Activated CD4-positive, alpha-beta T cell treated with anti-CD3 and anti-CD28 coated beads, Interleukin-2, amount 10 ng/mL, durations not matched to agents 7 days and 5 days (primary cell): ENCODE results near the gene CACNA2D3. TPM values are rescaled to one million over a fixed set of nuclear protein-coding genes. Genes with fewer than 3 reads are reported as not detected.

Experiments
- CTCF ChIA-PET: fragments of 350-600 bp; sonication (Branson Sonifier 250); formaldehyde crosslinking; loops from one replicate; lab custom pipeline; 2021; ENCODE audit warnings: antibody characterized with exemption; lab: Charles Lee
- POLR2A ChIA-PET: fragments of 350-600 bp; sonication (Branson Sonifier 250); formaldehyde crosslinking; loops from one replicate; lab custom pipeline; 2021; ENCODE audit warnings: antibody characterized with exemption; lab: Charles Lee
- DNase-seq: peaks from one replicate; pipeline ENCODE4 v3.0.0-alpha.2; 2020
- H3K27ac Mint-ChIP-seq: one replicate; pipeline ENCODE4 v1.8.0; 2021; ENCODE audit warnings: mild to moderate bottlenecking, moderate library complexity, mixed read lengths
- H3K27me3 Mint-ChIP-seq: one replicate; pipeline ENCODE4 v1.8.0; 2021; ENCODE audit warnings: mixed read lengths
- H3K36me3 Mint-ChIP-seq: one replicate; pipeline ENCODE4 v1.8.0; 2021; ENCODE audit warnings: low read depth, mixed read lengths
- H3K4me1 Mint-ChIP-seq: one replicate; pipeline ENCODE4 v1.8.0; 2021; ENCODE audit warnings: mixed read lengths
- H3K4me3 Mint-ChIP-seq: one replicate; pipeline ENCODE4 v1.8.0; 2021; ENCODE audit warnings: mild to moderate bottlenecking, moderate library complexity, mixed read lengths
- H3K9me3 Mint-ChIP-seq: one replicate; pipeline ENCODE4 v1.8.0; 2021; ENCODE audit warnings: mixed read lengths
- total RNA-seq, 2 experiments: library from RNA; stranded (reverse); gene quantifications; one replicate each; pipeline ENCODE4 v1.2.3, GENCODE V29; 2021

CACNA2D3 gene
- total RNA-seq, 2 experiments from 2014 or later, result not detected

DNA sequence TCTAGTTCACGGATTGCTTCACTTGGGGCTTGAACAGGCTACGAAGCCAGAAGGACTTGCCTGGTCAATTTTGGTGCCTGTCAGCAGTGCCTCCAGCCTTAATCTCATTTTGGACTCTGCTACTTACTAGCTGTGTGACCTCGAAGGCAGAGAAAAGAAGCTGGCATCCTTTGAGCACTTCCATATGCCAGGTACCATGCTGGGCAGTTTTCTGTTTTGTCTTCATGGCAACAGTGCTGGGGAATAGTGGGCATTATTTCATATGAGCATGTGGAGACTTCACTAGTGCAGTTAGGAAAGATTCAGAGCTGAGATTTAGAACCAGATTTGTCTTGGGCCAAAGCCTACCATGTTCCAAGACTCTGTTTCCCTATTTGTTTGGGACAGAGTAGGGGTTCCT is 713.3 kb downstream of the CACNA2D3 start:
- H3K27me3 Mint-ChIP-seq, result no peaks in the 10 kb centered on the region
- no peak overlapping the region for H3K27ac Mint-ChIP-seq
- DNase-seq, result no peak
- H3K9me3 Mint-ChIP-seq, result no peaks in the 10 kb centered on the region
- H3K4me3 Mint-ChIP-seq, result no peak overlapping the region
- H3K36me3 Mint-ChIP-seq, result no peaks in the 10 kb centered on the region
- ChIA-PET CTCF (interaction anchor here (0.6 kb wide), 1 partner anchor 1334 kb away, joined by 3 read pairs; no protein-coding TSS in a partner anchor), POLR2A (no interaction called here)
- H3K4me1 Mint-ChIP-seq, result no peaks in the 10 kb centered on the region

DNA sequence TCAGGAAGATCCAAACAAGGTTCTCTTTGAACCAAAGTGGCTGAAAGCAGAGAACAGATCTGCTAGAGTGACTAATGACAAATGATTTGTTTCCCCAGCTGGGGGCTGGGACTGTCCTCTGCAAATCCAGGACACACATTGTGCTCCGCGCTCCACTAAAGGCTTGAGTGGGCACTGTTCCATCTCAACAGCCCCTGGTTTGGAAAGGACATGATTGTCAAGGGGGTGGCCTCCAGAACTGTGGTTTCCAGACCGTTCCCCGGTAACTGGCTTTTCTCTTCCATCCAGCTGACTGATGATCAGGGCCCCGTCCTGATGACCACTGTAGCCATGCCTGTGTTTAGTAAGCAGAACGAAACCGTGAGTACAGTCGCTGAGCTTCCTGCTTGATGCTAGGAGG is 714.5 kb downstream of the CACNA2D3 start:
- CTCF ChIA-PET, result no interaction called here
- no peak overlapping the region for H3K27ac Mint-ChIP-seq

DNA sequence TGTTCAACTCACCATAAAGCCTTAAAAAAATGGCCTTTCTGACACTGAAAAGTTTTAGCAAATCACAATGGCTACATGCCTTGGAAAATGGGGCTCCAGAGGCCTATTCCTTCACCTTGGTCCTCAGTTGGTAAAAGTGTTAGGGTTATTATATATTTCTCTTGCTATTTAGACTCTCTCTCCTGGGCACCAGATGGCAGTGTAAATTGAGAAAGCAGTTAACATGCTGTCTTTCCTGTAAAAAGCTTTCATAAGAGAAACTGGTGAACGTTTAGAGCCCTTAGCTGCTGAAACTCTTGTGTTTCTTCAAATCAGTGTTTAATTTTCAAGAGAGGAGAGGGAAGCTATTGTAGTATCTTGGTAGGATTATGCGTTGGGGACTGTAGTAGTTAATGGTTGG is 715.6 kb downstream of the CACNA2D3 start:
- no peak for DNase-seq
- no peaks in the 10 kb centered on the region for H3K27me3 Mint-ChIP-seq
- H3K36me3 Mint-ChIP-seq, result no peaks in the 10 kb centered on the region
- CTCF ChIA-PET, result interaction anchor here (0.6 kb wide), 1 partner anchor 87 kb away, joined by 3 read pairs; no protein-coding TSS in a partner anchor
- POLR2A ChIA-PET, result no interaction called here
- no peaks in the 10 kb centered on the region for H3K4me1 Mint-ChIP-seq
- no peaks in the 10 kb centered on the region for H3K9me3 Mint-ChIP-seq
- no peak overlapping the region for H3K4me3 Mint-ChIP-seq
- H3K27ac Mint-ChIP-seq, result no peak overlapping the region

More for the DNA sequence above, 714.5 kb downstream of the CACNA2D3 start:
- no peak for DNase-seq
- H3K4me3 Mint-ChIP-seq, result no peak overlapping the region
- POLR2A ChIA-PET, result no interaction called here
- H3K9me3 Mint-ChIP-seq, result no peaks in the 10 kb centered on the region
- H3K27me3 Mint-ChIP-seq, result no peaks in the 10 kb centered on the region
- no peaks in the 10 kb centered on the region for H3K36me3 Mint-ChIP-seq
- no peaks in the 10 kb centered on the region for H3K4me1 Mint-ChIP-seq

GRCh38 chr3:54841471-54841870 is 719.1 kb downstream of the CACNA2D3 start:
- Mint-ChIP-seq H3K27ac (no peak overlapping the region), H3K4me3 (no peak overlapping the region), H3K27me3 (no peaks in the 10 kb centered on the region), H3K4me1 (no peaks in the 10 kb centered on the region), H3K36me3 (no peaks in the 10 kb centered on the region), H3K9me3 (no peaks in the 10 kb centered on the region)
- no peak for DNase-seq
- CTCF ChIA-PET, result no interaction called here
- POLR2A ChIA-PET, result no interaction called here

DNA sequence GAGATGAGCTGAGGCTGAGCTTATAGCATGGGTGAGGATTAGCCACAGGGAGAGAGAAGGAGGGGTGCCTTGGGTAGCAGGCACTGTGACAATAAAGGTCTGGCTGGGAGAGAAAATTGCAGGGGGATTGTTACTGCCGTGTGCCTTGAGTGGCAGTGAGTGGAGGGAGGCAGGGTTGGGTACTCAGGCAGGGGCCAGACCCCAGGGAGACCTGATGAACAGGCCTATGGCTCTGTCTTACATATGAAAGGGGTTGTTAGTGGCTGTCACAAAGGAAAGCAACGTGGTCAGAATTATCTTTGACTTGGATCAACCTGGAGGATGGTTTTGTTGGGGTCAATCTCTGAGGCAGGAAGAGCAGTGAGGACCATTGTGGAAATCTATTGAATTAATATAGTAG is 721.0 kb downstream of the CACNA2D3 start:
- POLR2A ChIA-PET, result no interaction called here
- DNase-seq, result no peak
- CTCF ChIA-PET, result no interaction called here
- H3K4me1 Mint-ChIP-seq, result no peaks in the 10 kb centered on the region
- H3K4me3 Mint-ChIP-seq, result no peak overlapping the region
- H3K9me3 Mint-ChIP-seq, result no peaks in the 10 kb centered on the region
- H3K36me3 Mint-ChIP-seq, result no peaks in the 10 kb centered on the region
- no peak overlapping the region for H3K27ac Mint-ChIP-seq
- no peaks in the 10 kb centered on the region for H3K27me3 Mint-ChIP-seq

DNA sequence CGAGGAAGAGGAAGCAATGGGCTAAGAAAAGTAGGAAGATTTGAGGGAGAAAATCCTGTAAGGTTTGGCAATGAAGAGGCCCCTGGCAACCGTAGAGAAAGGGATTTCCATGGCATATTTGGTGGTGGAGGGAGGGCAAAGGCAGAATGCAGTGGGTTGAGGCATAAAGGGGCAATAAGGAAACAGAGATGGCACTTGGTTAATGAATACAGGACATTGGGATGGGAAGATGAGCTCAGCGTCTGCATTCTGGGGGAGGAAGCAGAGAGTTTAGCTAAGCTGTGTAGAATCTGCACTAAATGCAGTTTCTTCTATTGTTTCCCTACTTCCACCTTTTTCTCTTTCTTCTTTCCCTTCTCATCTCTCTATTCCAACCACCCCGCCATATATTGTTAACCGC is 721.9 kb downstream of the CACNA2D3 start:
- Mint-ChIP-seq H3K4me3 (no peak overlapping the region), H3K9me3 (no peaks in the 10 kb centered on the region), H3K27me3 (no peaks in the 10 kb centered on the region), H3K4me1 (no peaks in the 10 kb centered on the region), H3K36me3 (no peaks in the 10 kb centered on the region), H3K27ac (no peak overlapping the region)
- ChIA-PET CTCF (no interaction called here), POLR2A (no interaction called here)
- DNase-seq, result no peak

- no peaks in the 10 kb centered on the region for H3K9me3 Mint-ChIP-seq
- H3K27ac Mint-ChIP-seq, result no peak overlapping the region
- DNase-seq, result no peak
- H3K4me1 Mint-ChIP-seq, result no peaks in the 10 kb centered on the region
- H3K4me3 Mint-ChIP-seq, result no peak overlapping the region
- ChIA-PET CTCF (no interaction called here), POLR2A (no interaction called here)
- no peaks in the 10 kb centered on the region for H3K27me3 Mint-ChIP-seq
- H3K36me3 Mint-ChIP-seq, result no peaks in the 10 kb centered on the region
Measured at GRCh38 chr3:54845011-54845410, 722.7 kb downstream of the CACNA2D3 start.

DNA sequence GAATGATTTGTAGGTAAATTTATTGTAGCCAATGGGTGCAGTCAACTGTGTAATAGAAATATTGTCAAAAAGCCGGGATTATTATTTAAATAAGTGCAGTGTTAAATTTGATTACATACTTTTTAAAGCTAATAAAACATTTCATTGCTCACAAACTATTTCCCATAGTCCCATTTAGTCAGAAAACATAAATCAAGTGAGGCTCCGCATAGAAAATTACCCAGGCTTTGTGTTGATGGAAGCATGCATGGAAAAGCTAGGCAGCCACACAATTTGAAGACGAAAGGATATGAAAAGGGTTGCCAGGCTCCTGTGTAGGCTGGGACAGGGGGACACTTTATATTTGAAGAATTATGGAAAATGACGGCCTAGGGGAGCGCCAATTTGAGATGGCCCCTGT is 723.2 kb downstream of the CACNA2D3 start:
- no peak for DNase-seq
- no peaks in the 10 kb centered on the region for H3K4me1 Mint-ChIP-seq
- H3K36me3 Mint-ChIP-seq, result no peaks in the 10 kb centered on the region
- no peak overlapping the region for H3K4me3 Mint-ChIP-seq
- ChIA-PET CTCF (no interaction called here), POLR2A (no interaction called here)
- no peaks in the 10 kb centered on the region for H3K9me3 Mint-ChIP-seq
- H3K27me3 Mint-ChIP-seq, result no peaks in the 10 kb centered on the region
- H3K27ac Mint-ChIP-seq, result no peak overlapping the region

DNA sequence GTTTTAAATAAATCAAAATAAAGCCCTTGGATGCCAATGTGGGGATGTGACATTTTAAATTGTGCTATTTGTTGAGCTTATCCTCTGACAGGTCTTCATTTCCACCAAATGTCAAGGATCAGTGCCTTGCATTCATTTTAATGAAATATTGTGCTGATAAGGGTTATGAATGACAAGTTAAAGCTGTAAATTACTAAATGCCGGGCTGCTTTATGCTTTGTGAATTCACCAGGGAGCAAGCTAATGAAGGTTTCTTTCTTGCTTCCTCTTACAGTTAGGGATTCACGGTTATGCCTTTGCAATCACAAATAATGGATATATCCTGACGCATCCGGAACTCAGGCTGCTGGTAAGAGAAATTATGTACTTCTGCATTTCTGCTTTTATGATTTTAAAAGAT is 723.8 kb downstream of the CACNA2D3 start:
- no peaks in the 10 kb centered on the region for H3K4me1 Mint-ChIP-seq
- POLR2A ChIA-PET, result no interaction called here
- CTCF ChIA-PET, result interaction anchor here (1.0 kb wide), 1 partner anchor 15 kb away, joined by 3 read pairs; no protein-coding TSS in a partner anchor

GRCh38 chr3:54847361-54847760 is 725.0 kb downstream of the CACNA2D3 start:
- Mint-ChIP-seq H3K4me3 (no peak overlapping the region), H3K9me3 (no peaks in the 10 kb centered on the region), H3K27me3 (no peaks in the 10 kb centered on the region), H3K4me1 (no peaks in the 10 kb centered on the region), H3K36me3 (no peaks in the 10 kb centered on the region), H3K27ac (no peak overlapping the region)
- DNase-seq, result no peak
- CTCF ChIA-PET, result no interaction called here
- POLR2A ChIA-PET, result no interaction called here

More for the DNA sequence above, 723.8 kb downstream of the CACNA2D3 start:
- no peak overlapping the region for H3K27ac Mint-ChIP-seq
- no peaks in the 10 kb centered on the region for H3K27me3 Mint-ChIP-seq
- no peaks in the 10 kb centered on the region for H3K9me3 Mint-ChIP-seq
- H3K4me3 Mint-ChIP-seq, result no peak overlapping the region
- DNase-seq, result no peak
- no peaks in the 10 kb centered on the region for H3K36me3 Mint-ChIP-seq

DNA sequence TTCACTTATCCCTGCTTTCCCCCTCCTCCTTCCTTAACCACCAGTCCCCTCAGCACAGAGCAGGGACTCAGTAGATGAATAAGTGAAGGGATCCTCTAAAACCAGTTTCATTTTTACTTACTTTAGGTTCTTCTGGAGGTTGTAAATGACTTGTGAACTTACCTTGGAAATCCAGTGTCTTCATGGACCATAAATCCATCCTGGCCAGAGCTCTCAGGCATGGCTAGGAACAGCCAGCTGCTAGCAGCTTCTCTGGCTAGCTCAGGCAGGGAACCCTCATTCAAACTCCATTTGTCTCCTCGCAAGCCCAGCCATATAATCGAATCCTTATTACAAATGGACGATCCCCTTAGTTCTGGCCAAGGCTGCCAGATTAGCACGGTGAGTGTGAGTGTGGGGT is 727.0 kb downstream of the CACNA2D3 start:
- H3K9me3 Mint-ChIP-seq, result no peaks in the 10 kb centered on the region
- no peaks in the 10 kb centered on the region for H3K27me3 Mint-ChIP-seq
- DNase-seq, result no peak
- H3K4me3 Mint-ChIP-seq, result no peak overlapping the region
- POLR2A ChIA-PET, result no interaction called here
- H3K27ac Mint-ChIP-seq, result no peak overlapping the region
- no peaks in the 10 kb centered on the region for H3K36me3 Mint-ChIP-seq
- CTCF ChIA-PET, result interaction anchor here (0.7 kb wide), 1 partner anchor 18 kb away, joined by 3 read pairs; no protein-coding TSS in a partner anchor
- no peaks in the 10 kb centered on the region for H3K4me1 Mint-ChIP-seq

DNA sequence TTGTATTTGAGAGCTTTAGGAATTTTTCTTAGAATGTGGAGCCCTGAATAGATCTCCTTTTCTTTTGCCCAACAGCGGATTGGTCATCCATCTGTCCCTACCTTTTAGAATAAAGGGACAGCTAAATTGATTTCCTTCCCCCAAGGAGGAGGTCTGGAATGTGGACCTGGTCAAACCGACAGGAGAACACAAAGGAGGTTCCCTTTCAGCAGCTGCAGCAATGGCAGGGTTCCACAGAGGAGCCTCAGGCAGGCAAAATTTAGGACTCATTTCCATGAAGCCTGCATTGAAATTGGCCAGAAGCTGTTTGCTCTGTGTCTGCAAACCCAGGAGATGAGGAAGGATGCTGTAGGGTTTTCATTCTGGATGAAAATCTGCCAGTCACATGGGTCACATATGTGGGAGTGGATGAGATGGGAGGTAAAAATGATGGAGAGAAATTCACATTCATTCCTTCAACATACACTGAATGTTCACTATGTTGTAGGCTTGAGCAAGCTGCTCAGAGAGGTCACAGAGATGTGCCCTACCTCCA is 728.2 kb downstream of the CACNA2D3 start:
- DNase-seq, result no peak
- Mint-ChIP-seq H3K27ac (no peak overlapping the region), H3K4me1 (no peaks in the 10 kb centered on the region), H3K4me3 (no peak overlapping the region), H3K27me3 (no peaks in the 10 kb centered on the region), H3K9me3 (no peaks in the 10 kb centered on the region), H3K36me3 (no peaks in the 10 kb centered on the region)
- CTCF ChIA-PET, result no interaction called here
- POLR2A ChIA-PET, result no interaction called here

DNA sequence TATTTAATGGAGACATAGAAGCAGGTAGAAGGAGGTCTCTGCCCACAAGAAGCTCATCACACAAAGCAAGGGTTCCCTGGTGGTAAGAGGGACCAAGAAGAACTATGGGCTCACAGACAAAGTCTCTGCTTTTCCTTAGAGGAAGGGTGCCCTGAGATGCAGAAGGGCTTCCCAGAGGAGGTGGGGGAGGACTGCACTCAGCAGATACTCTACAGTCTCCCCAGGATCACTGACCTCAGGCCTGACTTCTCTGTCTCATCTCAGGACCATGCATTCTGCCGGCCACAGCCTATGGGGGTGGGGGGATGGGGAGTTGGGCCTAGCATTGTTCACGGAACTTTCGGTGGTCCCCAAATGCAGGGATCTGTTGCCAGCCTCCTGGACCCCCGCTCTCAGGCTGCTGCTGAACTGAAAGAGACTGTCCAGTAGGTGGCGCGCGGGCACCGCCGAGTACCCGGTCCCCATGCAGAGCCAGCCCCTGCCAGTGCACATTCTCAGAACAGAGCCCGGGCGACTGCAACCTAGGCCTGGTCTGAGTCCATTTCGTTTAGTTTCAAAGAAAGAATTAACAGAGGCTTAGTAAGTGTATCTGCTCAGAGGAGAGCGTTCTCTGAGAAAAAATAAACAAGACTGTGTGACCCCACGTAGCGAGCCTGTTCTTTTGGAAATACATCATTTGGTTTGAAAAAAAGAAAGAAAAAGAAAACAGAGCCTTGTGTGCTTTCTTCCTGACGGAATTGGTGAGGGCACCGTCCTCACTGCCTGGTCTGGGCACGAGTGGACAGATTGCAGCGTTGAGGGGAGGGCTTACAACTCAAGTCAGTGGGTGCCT is 731.4 kb downstream of the CACNA2D3 start:
- DNase-seq, result peak; percentile 49
- Mint-ChIP-seq H3K4me3 (no peak overlapping the region), H3K4me1 (no peaks in the 10 kb centered on the region), H3K27ac (no peak overlapping the region), H3K27me3 (no peaks in the 10 kb centered on the region), H3K9me3 (no peaks in the 10 kb centered on the region), H3K36me3 (no peaks in the 10 kb centered on the region)
- POLR2A ChIA-PET, result no interaction called here
- CTCF ChIA-PET, result interaction anchor here (1.3 kb wide), 1 partner anchor 24 kb away, joined by 5 read pairs; no protein-coding TSS in a partner anchor
